ENCODE data around the gene SCML1.

The SCML1 gene

DNA sequence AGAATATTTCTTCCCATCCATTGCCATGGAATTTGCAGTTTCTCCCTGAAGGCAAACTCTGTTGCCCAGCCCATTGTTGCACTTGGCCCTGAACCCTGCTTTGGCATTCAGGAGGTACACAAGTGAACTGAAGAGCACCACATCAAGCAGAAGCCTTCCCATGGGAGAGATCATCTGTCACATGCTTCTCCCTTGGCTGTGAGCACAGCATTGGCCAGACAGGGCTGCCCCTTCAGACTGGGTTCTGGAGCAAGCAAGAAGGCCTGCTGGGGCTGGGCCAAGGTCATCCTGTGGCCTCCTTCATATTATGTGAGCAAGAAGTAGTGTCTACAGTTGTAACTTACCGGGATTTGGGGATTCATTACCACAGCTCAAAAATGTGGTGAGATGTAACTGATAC is 22.7 kb downstream of the SCML1 start:
- no peak for ATAC-seq
- TF ChIP-seq, protein P1, sequence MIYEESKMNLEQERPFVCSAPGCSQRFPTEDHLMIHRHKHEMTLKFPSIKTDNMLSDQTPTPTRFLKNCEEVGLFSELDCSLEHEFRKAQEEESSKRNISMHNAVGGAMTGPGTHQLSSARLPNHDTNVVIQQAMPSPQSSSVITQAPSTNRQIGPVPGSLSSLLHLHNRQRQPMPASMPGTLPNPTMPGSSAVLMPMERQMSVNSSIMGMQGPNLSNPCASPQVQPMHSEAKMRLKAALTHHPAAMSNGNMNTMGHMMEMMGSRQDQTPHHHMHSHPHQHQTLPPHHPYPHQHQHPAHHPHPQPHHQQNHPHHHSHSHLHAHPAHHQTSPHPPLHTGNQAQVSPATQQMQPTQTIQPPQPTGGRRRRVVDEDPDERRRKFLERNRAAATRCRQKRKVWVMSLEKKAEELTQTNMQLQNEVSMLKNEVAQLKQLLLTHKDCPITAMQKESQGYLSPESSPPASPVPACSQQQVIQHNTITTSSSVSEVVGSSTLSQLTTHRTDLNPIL (CRISPR knock-in tag; IDR thresholded peaks at IDR 0.05; ENCODE audit: low read depth) = no peak

DNA sequence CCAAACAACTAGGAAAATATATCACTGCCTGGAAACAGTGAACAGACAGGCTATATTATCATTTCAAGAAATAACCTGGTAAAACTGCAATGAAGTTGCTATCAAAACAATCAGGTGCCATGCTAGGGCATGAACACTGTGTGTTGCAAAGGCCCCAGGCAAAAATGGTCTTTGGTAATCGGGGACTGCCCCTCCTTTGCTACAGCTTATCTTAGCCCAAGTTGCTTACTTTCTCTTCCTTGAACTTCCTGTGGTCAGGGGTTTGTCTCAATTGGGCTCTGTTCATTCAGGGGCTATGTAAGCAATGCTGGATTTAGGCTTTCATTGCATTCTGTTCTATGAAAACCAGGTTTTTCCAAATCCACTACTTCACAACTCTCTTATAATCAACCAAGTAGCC is 30.4 kb downstream of the SCML1 start:
- no peak for ATAC-seq
- no peak for TF ChIP-seq ZFP30 (CRISPR knock-in tag; IDR thresholded peaks at IDR 0.05)
- TF ChIP-seq, protein P2, sequence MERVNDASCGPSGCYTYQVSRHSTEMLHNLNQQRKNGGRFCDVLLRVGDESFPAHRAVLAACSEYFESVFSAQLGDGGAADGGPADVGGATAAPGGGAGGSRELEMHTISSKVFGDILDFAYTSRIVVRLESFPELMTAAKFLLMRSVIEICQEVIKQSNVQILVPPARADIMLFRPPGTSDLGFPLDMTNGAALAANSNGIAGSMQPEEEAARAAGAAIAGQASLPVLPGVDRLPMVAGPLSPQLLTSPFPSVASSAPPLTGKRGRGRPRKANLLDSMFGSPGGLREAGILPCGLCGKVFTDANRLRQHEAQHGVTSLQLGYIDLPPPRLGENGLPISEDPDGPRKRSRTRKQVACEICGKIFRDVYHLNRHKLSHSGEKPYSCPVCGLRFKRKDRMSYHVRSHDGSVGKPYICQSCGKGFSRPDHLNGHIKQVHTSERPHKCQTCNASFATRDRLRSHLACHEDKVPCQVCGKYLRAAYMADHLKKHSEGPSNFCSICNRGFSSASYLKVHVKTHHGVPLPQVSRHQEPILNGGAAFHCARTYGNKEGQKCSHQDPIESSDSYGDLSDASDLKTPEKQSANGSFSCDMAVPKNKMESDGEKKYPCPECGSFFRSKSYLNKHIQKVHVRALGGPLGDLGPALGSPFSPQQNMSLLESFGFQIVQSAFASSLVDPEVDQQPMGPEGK (CRISPR knock-in tag; IDR thresholded peaks at IDR 0.05; ENCODE audit: borderline replicate concordance) = no peak
- TF ChIP-seq ZFP3 (CRISPR knock-in tag; IDR thresholded peaks at IDR 0.05) = no peak
- TF ChIP-seq ZNF565 (CRISPR knock-in tag; conservative IDR thresholded peaks at IDR 0.05; ENCODE audit: low read depth) = no peak

DNA sequence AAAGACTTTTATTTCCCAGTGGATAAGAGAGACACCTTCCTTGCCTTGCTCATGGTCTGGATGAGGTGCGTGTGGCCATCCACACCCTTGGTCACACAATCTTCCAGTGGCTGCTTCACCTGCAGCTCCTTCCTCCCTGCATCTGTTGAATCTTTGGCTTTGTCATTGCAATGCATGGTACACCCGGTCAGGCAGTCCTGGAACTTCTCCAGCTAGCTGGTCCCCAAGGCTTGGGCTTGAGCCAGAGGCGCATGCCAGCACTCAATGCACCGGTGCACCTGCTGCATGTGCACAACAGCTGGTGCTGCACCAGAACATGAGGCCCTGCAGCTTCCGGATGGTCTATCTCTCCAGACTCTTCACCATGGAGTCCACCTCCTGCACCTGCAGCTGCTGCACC is 31.7 kb downstream of the SCML1 start:
- TF ChIP-seq, protein P3, sequence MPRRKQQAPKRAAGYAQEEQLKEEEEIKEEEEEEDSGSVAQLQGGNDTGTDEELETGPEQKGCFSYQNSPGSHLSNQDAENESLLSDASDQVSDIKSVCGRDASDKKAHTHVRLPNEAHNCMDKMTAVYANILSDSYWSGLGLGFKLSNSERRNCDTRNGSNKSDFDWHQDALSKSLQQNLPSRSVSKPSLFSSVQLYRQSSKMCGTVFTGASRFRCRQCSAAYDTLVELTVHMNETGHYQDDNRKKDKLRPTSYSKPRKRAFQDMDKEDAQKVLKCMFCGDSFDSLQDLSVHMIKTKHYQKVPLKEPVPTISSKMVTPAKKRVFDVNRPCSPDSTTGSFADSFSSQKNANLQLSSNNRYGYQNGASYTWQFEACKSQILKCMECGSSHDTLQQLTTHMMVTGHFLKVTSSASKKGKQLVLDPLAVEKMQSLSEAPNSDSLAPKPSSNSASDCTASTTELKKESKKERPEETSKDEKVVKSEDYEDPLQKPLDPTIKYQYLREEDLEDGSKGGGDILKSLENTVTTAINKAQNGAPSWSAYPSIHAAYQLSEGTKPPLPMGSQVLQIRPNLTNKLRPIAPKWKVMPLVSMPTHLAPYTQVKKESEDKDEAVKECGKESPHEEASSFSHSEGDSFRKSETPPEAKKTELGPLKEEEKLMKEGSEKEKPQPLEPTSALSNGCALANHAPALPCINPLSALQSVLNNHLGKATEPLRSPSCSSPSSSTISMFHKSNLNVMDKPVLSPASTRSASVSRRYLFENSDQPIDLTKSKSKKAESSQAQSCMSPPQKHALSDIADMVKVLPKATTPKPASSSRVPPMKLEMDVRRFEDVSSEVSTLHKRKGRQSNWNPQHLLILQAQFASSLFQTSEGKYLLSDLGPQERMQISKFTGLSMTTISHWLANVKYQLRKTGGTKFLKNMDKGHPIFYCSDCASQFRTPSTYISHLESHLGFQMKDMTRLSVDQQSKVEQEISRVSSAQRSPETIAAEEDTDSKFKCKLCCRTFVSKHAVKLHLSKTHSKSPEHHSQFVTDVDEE (CRISPR knock-in tag; IDR thresholded peaks at IDR 0.05) = no peak
- TF ChIP-seq RARB (CRISPR knock-in tag; IDR thresholded peaks at IDR 0.05) = no peak
- no peak for TF ChIP-seq ISL1 (CRISPR knock-in tag; IDR thresholded peaks at IDR 0.05)
- TF ChIP-seq, protein P2 (CRISPR knock-in tag; IDR thresholded peaks at IDR 0.05; ENCODE audit: borderline replicate concordance) = no peak
- TF ChIP-seq GLIS3 (CRISPR knock-in tag; IDR thresholded peaks at IDR 0.05) = no peak
- TF ChIP-seq ARNTL (CRISPR knock-in tag; IDR thresholded peaks at IDR 0.05; ENCODE audit: borderline replicate concordance, low read depth) = no peak
- TF ChIP-seq, protein P1 (CRISPR knock-in tag; IDR thresholded peaks at IDR 0.05; ENCODE audit: low read depth) = no peak
- no peak for TF ChIP-seq ZFP30 (CRISPR knock-in tag; IDR thresholded peaks at IDR 0.05)
- TF ChIP-seq OSR1 (CRISPR knock-in tag; IDR thresholded peaks at IDR 0.05) = no peak
- no peak for TF ChIP-seq BACH2 (CRISPR knock-in tag; IDR thresholded peaks at IDR 0.05; ENCODE audit: borderline replicate concordance)
- TF ChIP-seq ZC3H10 (CRISPR knock-in tag; IDR thresholded peaks at IDR 0.05) = no peak
- TF ChIP-seq, protein P4, sequence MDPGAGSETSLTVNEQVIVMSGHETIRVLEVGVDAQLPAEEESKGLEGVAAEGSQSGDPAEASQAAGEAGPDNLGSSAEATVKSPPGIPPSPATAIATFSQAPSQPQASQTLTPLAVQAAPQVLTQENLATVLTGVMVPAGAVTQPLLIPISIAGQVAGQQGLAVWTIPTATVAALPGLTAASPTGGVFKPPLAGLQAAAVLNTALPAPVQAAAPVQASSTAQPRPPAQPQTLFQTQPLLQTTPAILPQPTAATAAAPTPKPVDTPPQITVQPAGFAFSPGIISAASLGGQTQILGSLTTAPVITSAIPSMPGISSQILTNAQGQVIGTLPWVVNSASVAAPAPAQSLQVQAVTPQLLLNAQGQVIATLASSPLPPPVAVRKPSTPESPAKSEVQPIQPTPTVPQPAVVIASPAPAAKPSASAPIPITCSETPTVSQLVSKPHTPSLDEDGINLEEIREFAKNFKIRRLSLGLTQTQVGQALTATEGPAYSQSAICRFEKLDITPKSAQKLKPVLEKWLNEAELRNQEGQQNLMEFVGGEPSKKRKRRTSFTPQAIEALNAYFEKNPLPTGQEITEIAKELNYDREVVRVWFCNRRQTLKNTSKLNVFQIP (CRISPR knock-in tag; IDR thresholded peaks at IDR 0.05; ENCODE audit: borderline replicate concordance, low read depth) = no peak
- TF ChIP-seq PPARA (CRISPR knock-in tag; IDR thresholded peaks at IDR 0.05; ENCODE audit: borderline replicate concordance) = no peak
- TF ChIP-seq TOX (CRISPR knock-in tag; IDR thresholded peaks at IDR 0.05; ENCODE audit: borderline replicate concordance) = no peak
- TF ChIP-seq CSDC2 (CRISPR knock-in tag; IDR thresholded peaks at IDR 0.05) = no peak
- no peak for TF ChIP-seq ZNF565 (CRISPR knock-in tag; conservative IDR thresholded peaks at IDR 0.05; ENCODE audit: low read depth)
- no peak for TF ChIP-seq ZNF8 (CRISPR knock-in tag; IDR thresholded peaks at IDR 0.05)
- no peak for TF ChIP-seq ZNF70 (CRISPR knock-in tag; IDR thresholded peaks at IDR 0.05)
- no peak for ATAC-seq

Data from SK-N-SH treated with all-trans-retinoic acid at 6 μM for 48 hours (cell line).